LNCaP clone FGC (cell line): ENCODE measurements around the gene ANK3.

Source experiments
- DNase-seq: peaks from one replicate; pipeline ENCODE4 v3.0.0-alpha.2; 2011; ENCODE audit warnings: low read depth
- H3K4me3 ChIP-seq: 2 replicates; pipeline ENCODE4 v1.5.1; 2011; ENCODE audit warnings: mild to moderate bottlenecking, low read depth, low read length, control low read depth
- CTCF ChIP-seq: IDR thresholded peaks from 2 replicates; pipeline ENCODE4 v1.5.1; 2012; ENCODE audit warnings: mild to moderate bottlenecking; ENCODE audit not compliant: control insufficient read depth, insufficient read depth; ENCODE audit errors: extremely low read depth

ANK3 gene

GRCh38 chr10:60309371-60309770, 80.3 kb downstream of the ANK3 start:
- no peak for TF ChIP-seq CTCF
- DNase-seq: no peak
- no peak overlapping the region for H3K4me3 ChIP-seq

- no peak for DNase-seq
- no peak overlapping the region for H3K4me3 ChIP-seq
Observed at GRCh38 chr10:60305380-60305892, 84.2 kb downstream of the ANK3 start.

GRCh38 chr10:60304829-60305379, 84.8 kb downstream of the ANK3 start:
- no peak for DNase-seq
- H3K4me3 ChIP-seq: no peak overlapping the region
- TF ChIP-seq CTCF: no peak

More at GRCh38 chr10:60305380-60305892, 84.2 kb downstream of the ANK3 start:
- TF ChIP-seq CTCF: no peak

- no peak for DNase-seq
- no peak for TF ChIP-seq CTCF
- no peak overlapping the region for H3K4me3 ChIP-seq
Observed at GRCh38 chr10:60303778-60304177, 85.9 kb downstream of the ANK3 start.

- DNase-seq: no peak
- no peak for TF ChIP-seq CTCF
- H3K4me3 ChIP-seq: no peak overlapping the region
Observed at GRCh38 chr10:60299961-60300883, 89.5 kb downstream of the ANK3 start.

- H3K4me3 ChIP-seq: no peak overlapping the region
- DNase-seq: no peak
- TF ChIP-seq CTCF: no peak
Observed at GRCh38 chr10:60299390-60299778, 90.3 kb downstream of the ANK3 start.
